ENCODE results near the gene CCR3.

DNA sequence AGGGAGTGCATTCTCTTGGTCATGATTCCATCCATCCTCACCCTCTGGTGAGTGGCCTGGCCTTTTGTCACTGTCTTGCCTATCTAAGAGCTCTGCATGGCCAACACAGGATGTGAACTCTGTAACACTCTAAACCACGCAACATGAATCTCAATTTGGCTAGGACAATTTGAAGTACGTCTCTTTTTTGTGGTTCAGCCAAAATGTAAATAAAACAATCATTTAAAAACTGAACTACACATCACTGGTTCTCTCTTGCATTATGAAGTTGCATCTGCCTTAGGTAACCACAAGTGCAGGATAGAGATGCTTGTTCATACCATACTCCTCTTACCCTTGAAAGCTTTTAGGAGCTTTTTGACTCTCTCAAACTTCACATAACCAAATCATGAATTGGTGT is 27.3 kb downstream of the CCR3 start:
- TF ChIP-seq, protein P1, sequence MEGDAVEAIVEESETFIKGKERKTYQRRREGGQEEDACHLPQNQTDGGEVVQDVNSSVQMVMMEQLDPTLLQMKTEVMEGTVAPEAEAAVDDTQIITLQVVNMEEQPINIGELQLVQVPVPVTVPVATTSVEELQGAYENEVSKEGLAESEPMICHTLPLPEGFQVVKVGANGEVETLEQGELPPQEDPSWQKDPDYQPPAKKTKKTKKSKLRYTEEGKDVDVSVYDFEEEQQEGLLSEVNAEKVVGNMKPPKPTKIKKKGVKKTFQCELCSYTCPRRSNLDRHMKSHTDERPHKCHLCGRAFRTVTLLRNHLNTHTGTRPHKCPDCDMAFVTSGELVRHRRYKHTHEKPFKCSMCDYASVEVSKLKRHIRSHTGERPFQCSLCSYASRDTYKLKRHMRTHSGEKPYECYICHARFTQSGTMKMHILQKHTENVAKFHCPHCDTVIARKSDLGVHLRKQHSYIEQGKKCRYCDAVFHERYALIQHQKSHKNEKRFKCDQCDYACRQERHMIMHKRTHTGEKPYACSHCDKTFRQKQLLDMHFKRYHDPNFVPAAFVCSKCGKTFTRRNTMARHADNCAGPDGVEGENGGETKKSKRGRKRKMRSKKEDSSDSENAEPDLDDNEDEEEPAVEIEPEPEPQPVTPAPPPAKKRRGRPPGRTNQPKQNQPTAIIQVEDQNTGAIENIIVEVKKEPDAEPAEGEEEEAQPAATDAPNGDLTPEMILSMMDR (IDR thresholded peaks at IDR 0.05): no peak
- TF ChIP-seq POLR2A (IDR thresholded peaks at IDR 0.05) (no peak), POLR2AphosphoS5 (IDR thresholded peaks at IDR 0.05) (no peak)

All from sigmoid colon (tissue), 4 donors.